Skeletal muscle satellite cell (primary cell): Measurements from ENCODE around the gene NPTN.

ENCODE experiments used
- H3K27me3 ChIP-seq: 2 replicates; pipeline ENCODE4 v1.7.0; 2013; ENCODE audit warnings: low read length; ENCODE audit not compliant: control insufficient read depth, insufficient read depth
- H3K36me3 ChIP-seq: 2 replicates; pipeline ENCODE4 v1.7.0; 2013; ENCODE audit warnings: mild to moderate bottlenecking, control low read depth, low read length; ENCODE audit not compliant: insufficient read depth
- H3K4me1 ChIP-seq: 2 replicates; pipeline ENCODE4 v1.7.0; 2013; ENCODE audit warnings: low read length; ENCODE audit not compliant: control insufficient read depth, insufficient read depth
- H3K4me2 ChIP-seq: 2 replicates; pipeline ENCODE4 v1.7.0; 2013; ENCODE audit warnings: mild to moderate bottlenecking, low read length
- H3K4me3 ChIP-seq: 2 replicates; pipeline ENCODE4 v1.7.0; 2013; ENCODE audit warnings: low read length
- H3K9ac ChIP-seq: 2 replicates; pipeline ENCODE4 v1.7.0; 2013; ENCODE audit warnings: mild to moderate bottlenecking, low read depth, low read length, moderate library complexity
- H3K9me3 ChIP-seq: replicated peaks from 2 replicates; pipeline ENCODE4 v1.7.0; 2013; ENCODE audit warnings: mild to moderate bottlenecking, control low read depth, low read length

The NPTN gene

DNA sequence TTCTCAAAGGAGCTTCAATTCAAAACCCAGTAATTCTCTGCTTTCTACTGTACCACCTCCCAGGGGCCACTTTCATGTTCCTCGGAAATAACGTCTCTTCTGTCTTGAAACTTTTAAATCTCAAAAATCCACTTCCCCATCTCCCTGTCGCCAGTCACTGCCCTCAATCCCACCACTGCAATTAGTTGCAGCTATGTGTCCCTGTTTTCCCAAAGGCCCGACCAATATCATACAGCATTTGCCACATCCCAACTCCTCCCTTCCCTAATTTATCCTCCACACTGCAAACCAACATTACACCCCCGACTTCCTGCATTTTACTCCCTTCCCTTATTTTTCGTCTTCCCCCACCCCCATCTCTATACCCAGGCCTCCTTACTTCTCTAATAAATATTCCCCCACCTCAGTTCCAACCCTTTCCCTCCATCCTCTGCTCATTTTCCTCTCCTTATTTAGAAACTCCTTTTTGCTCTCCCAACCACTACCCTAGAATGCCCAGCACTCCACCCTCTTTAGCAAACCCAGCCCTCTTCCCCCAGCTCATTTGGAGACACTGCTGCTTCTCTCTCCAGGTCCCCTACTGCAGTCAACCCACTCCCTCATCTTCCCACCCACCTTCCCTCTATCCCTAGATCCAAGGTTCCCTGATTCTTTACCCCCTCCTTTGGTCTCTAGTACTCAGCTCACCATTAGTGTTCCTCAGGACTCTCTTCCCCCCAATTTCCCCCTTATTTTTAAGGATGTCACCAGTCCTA is 1.1 kb downstream of the NPTN start:
- Histone ChIP-seq H3K36me3 (no peaks in the 10 kb centered on the region), H3K27me3 (no peaks in the 10 kb centered on the region), H3K9ac (peak overlapping the region; percentile 93), H3K9me3 (no peaks in the 10 kb centered on the region), H3K4me2 (peak overlapping the region; percentile 89), H3K4me3 (peak overlapping the region; percentile 80), H3K4me1 (peaks cover 51% of the 10 kb centered on the region)

DNA sequence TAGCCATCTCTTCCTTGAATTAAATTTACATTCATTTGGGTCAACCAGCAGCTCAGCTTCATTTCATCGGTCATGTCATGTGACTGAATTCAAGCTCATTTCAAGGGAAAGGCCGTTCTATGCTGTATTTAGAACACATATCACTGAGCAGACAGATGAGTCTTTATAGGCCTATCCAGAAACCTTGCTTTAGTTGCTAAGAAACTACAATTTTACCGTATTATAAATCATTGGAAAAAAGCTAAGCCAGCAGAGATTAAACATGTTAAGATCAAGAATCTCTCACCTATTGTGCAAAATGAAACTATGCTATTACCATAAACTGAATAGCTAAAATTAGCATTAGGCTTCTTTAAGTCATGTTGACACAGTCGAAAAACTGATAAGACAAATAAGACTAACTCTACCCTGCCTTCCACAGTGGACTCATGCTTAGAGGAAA is 2.2 kb downstream of the NPTN start:
- Histone ChIP-seq H3K4me3 (peak overlapping the region; percentile 80), H3K4me2 (peak overlapping the region; percentile 89), H3K9me3 (no peaks in the 10 kb centered on the region), H3K9ac (peak overlapping the region; percentile 93), H3K36me3 (no peaks in the 10 kb centered on the region), H3K27me3 (no peaks in the 10 kb centered on the region), H3K4me1 (peaks cover 51% of the 10 kb centered on the region)

DNA sequence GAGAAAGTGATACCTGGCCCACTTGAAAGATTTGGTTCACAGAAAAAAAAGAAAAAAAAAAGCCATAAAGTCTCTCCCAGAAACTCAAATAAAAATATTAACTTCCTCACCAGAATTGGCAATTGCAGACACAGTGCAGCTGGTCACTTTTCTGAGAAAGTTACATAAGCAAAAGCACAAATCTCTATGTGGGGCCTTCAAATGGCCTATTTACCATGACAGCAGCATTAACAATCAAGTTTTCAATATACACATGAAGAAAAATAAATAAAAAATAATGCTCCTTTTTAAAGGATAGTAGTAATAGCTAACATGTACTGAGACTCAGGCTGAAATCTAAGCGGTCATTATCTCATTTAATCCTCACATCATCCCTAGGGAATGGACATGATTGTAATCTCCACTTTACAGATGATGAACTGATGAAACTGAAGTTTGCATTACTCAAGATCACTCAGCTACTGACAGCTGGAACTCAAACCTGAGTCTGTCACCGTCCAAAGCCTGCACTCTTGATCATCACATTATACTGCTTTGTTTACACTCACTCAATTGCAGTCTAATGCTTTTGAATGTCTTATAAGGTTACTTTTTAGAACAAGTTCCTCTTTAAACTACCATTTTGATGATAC is 3.3 kb downstream of the NPTN start:
- H3K36me3 ChIP-seq: no peaks in the 10 kb centered on the region
- no peak overlapping the region for H3K4me3 ChIP-seq
- H3K9me3 ChIP-seq: no peaks in the 10 kb centered on the region
- H3K9ac ChIP-seq: no peak overlapping the region
- H3K4me1 ChIP-seq: peaks cover 51% of the 10 kb centered on the region
- peak overlapping the region; percentile 89 for H3K4me2 ChIP-seq
- H3K27me3 ChIP-seq: no peaks in the 10 kb centered on the region

DNA sequence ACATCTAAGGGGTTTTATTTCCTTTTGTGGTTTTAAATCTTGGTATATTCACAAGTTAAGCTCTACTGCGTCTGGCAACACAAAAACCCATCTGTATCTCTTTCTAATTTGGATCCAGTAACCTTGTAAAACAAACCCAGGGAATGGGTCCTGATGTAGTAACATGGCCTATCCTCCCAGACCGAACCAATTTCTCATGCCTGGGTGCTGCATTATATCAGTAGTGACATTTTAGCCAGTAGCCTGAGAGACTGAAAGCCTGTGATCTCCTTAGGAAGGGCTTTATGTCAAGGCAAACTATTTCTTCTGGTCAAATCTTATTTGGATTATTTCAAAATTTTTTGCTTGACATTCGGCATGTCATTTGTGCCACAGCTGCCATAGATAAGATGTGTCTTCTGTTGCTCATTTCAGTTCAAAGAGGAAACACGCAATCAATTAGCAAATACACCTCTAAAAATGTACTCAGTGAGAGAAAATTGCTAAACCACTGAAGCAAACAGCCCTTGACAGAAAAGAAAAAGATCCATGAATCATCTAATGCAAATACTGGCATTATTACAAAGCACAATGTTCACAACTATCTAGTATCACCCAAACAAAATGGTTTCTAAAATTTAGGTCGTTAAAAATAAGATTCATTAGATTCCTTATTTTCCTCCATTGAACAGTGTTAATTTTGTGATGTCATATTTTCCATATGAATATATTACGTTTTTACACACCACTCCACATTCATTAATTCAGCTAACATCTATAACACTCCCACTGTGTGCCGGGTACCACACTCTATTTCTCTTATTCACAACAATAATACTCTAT is 4.0 kb downstream of the NPTN start:
- Histone ChIP-seq H3K4me1 (peaks cover 50% of the 10 kb centered on the region), H3K27me3 (no peaks in the 10 kb centered on the region), H3K4me2 (peak overlapping the region; percentile 89), H3K9me3 (no peaks in the 10 kb centered on the region), H3K4me3 (no peak overlapping the region), H3K9ac (no peak overlapping the region), H3K36me3 (no peaks in the 10 kb centered on the region)

DNA sequence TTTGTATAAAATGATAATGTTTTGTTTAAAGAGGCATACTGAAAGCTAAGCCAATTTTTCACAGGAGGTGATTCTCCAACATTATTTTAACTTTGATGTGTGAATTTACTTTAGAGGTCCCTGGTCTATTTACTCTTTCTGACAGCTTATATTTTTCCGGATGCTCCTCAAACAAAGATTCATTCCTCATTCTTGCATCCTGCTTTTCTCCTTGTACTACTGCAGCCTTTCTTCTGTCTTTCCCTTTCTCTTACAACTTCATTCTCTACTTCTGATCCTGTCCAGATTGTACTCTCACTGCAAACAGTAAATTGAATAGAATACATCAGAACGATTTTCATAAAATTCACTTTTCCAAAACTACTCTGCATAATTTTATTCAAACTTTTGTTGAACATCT is 5.1 kb downstream of the NPTN start:
- Histone ChIP-seq H3K4me1 (peaks cover 47% of the 10 kb centered on the region), H3K9me3 (no peaks in the 10 kb centered on the region), H3K27me3 (no peaks in the 10 kb centered on the region), H3K4me3 (no peak overlapping the region), H3K9ac (no peak overlapping the region), H3K4me2 (no peak overlapping the region), H3K36me3 (no peaks in the 10 kb centered on the region)

DNA sequence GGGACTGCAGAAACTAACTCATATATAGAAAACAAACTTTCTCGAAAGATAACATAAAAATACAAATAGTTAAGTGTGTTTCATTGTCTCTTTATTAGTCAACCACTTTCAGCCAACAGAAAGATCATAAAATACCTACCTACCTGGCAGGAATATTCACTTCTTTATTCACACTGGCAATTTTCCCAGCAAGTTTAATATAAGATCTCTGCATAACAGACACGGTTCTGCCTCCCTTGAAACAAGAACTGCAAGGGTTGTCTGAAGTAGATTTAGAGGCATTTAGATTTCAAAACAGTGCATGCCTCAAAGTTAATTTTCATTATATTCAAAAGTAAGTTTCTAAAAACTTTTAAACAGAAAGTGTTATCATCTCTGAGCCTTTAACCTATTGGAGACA is 7.1 kb downstream of the NPTN start:
- H3K9me3 ChIP-seq: no peaks in the 10 kb centered on the region
- H3K9ac ChIP-seq: no peak overlapping the region
- H3K27me3 ChIP-seq: no peaks in the 10 kb centered on the region
- H3K4me2 ChIP-seq: no peak overlapping the region
- no peaks in the 10 kb centered on the region for H3K36me3 ChIP-seq
- H3K4me1 ChIP-seq: peaks cover 41% of the 10 kb centered on the region
- no peak overlapping the region for H3K4me3 ChIP-seq

DNA sequence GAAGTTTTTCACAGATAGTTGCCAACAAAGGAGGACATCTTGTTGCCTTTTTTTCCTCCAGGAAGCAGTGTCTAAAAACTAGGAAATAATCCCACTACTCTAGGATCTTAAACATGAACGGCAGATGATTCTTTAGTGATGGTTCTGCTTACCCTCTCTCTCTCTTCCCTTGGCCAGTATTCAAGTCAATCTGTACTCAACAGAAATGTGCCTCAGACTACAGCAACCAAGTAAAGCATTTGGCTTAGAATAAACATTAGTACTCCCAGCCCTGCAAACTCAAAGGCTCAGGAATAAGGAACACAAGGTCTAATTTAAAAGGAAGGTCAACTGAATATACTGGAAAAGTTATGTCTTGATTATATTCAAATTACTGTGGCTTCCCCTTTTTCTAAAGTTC is 8.7 kb downstream of the NPTN start:
- Histone ChIP-seq H3K9ac (no peak overlapping the region), H3K27me3 (no peaks in the 10 kb centered on the region), H3K4me3 (no peak overlapping the region), H3K9me3 (no peaks in the 10 kb centered on the region), H3K36me3 (no peaks in the 10 kb centered on the region), H3K4me1 (peaks cover 26% of the 10 kb centered on the region), H3K4me2 (no peak overlapping the region)

DNA sequence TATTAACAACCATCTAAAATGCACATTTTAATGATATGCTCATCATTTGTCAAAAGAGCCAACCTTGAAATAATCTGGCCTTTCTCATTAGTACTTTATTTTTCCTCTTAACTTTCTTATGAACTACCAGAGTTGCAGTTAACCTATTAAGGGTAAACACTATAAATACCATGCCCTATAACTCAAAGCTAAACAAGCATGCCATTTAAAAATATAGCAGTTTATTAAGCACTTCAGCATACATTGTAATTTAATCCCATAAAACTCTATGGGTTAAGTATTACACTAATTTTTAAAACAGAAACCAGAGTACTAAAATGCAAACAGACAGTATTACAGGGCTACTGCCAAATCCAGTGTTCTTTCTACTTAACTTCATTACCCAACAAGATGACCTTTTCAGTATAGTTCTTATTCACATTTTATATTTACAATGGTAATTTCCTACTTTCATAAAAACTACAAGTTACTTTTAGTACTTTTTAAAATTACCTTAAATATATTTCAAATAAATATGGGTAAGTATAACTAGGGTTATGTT is 11.8 kb downstream of the NPTN start:
- no peak overlapping the region for H3K4me2 ChIP-seq
- H3K9ac ChIP-seq: no peak overlapping the region
- H3K9me3 ChIP-seq: no peaks in the 10 kb centered on the region
- no peaks in the 10 kb centered on the region for H3K36me3 ChIP-seq
- H3K27me3 ChIP-seq: no peaks in the 10 kb centered on the region
- peaks cover 14% of the 10 kb centered on the region for H3K4me1 ChIP-seq
- no peak overlapping the region for H3K4me3 ChIP-seq

DNA sequence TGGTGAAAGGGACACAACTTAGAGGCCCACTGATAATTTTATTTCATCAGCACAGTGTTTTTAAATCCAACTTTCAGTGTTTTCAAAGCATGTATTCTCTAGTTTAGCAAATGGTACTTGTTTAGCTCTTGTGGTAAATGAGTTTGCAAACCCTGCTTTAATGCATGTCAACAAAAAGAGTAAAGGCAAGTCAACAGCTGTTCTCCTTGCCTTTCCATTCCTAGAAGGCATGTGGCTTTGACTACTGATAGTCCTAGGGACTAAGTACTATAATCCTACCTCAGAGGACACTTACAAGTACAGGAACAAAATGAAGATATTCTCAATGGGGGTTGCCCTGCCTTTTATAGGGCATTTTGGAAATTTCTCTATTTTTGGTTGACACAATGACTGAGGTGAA is 13.1 kb downstream of the NPTN start:
- no peak overlapping the region for H3K4me3 ChIP-seq
- H3K9ac ChIP-seq: no peak overlapping the region
- H3K9me3 ChIP-seq: no peaks in the 10 kb centered on the region
- no peaks in the 10 kb centered on the region for H3K27me3 ChIP-seq
- H3K36me3 ChIP-seq: no peaks in the 10 kb centered on the region
- no peak overlapping the region for H3K4me2 ChIP-seq
- H3K4me1 ChIP-seq: peaks cover 12% of the 10 kb centered on the region

DNA sequence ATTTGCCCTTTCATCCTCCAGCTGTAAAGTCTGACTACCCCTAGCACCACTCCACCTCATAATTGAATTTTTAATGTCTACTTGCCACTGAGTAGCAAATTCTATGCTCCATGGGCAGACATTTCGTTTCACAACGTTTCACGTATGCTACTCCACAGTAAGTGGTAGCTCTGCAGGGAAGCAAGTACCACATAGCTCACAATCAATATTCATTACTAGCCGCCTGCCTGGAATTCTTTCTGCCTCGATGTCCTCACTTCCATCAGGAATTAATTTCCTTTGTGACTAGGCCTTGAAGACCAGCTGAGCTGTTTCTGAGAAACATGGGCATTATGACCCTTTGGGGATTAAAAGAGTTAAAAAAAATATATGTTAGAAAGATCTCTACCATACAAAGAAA is 15.3 kb downstream of the NPTN start:
- Histone ChIP-seq H3K4me2 (no peak overlapping the region), H3K9me3 (no peaks in the 10 kb centered on the region), H3K9ac (no peak overlapping the region), H3K36me3 (no peaks in the 10 kb centered on the region), H3K4me1 (no peaks in the 10 kb centered on the region), H3K27me3 (no peaks in the 10 kb centered on the region), H3K4me3 (no peak overlapping the region)

DNA sequence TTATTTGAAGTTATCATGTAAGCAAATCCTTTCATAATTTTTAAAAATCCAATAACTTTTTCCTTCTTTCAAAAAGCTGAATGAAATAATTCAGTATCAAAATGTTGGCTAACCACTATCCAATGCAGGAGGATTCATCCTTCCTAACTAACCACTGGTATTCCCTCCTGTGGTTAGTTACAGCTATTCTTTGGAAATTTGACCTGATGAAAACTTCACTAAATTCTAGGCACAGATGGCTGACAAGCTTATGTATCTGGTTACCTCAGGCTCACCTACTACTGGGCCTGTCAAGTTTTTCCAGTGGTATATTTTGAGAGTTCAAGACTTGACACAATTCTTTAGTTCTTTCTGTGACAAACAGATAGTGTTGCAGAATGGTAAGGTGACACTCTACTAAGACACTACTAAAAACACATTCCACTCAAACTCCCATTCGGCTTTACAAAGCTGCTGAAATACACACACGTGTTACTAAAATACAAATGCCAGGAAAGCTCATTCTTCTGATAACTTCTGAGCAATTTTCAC is 15.8 kb downstream of the NPTN start:
- Histone ChIP-seq H3K36me3 (no peaks in the 10 kb centered on the region), H3K9ac (no peak overlapping the region), H3K4me3 (no peak overlapping the region), H3K27me3 (no peaks in the 10 kb centered on the region), H3K4me1 (no peaks in the 10 kb centered on the region), H3K9me3 (no peaks in the 10 kb centered on the region), H3K4me2 (no peak overlapping the region)
